Stimulated activated naive CD4-positive, alpha-beta T cell treated with Interleukin-2 at 50 U/mL for 16 hours (primary cell): Measurements from ENCODE around the gene TMEM154.

Source experiments
- DNase-seq: peaks from one replicate; lab custom pipeline; 2025; lab: John Stamatoyannopoulos, UW

Gene TMEM154

GRCh38 chr4:152693871-152694270, 14.1 kb upstream of the TMEM154 start:
- DNase-seq: no peak

GRCh38 chr4:152691761-152692160, 12.0 kb upstream of the TMEM154 start:
- DNase-seq: no peak

GRCh38 chr4:152690706-152691651, 11.2 kb upstream of the TMEM154 start:
- no peak for DNase-seq

- DNase-seq: no peak
Observed at GRCh38 chr4:152689615-152690501, 10.1 kb upstream of the TMEM154 start.

- no peak for DNase-seq
Observed at GRCh38 chr4:152687974-152688599, 8.3 kb upstream of the TMEM154 start.

GRCh38 chr4:152686452-152687013, 6.7 kb upstream of the TMEM154 start:
- DNase-seq: no peak

- no peak for DNase-seq
Observed at GRCh38 chr4:152684587-152684986, 4.8 kb upstream of the TMEM154 start.

GRCh38 chr4:152684007-152684406, 4.2 kb upstream of the TMEM154 start:
- DNase-seq: no peak

GRCh38 chr4:152682143-152682941, 2.5 kb upstream of the TMEM154 start:
- no peak for DNase-seq

- no peak for DNase-seq
Observed at GRCh38 chr4:152680988-152681603, 1.3 kb upstream of the TMEM154 start.

GRCh38 chr4:152678841-152679240, 956 bp downstream of the TMEM154 start:
- DNase-seq: no peak

- no peak for DNase-seq
Observed at GRCh38 chr4:152677117-152677516, 2.7 kb downstream of the TMEM154 start.

GRCh38 chr4:152676052-152676854, 3.5 kb downstream of the TMEM154 start:
- DNase-seq: no peak

- no peak for DNase-seq
Observed at GRCh38 chr4:152674359-152674758, 5.4 kb downstream of the TMEM154 start.

GRCh38 chr4:152673489-152673888, 6.3 kb downstream of the TMEM154 start:
- no peak for DNase-seq

GRCh38 chr4:152672206-152673092, 7.3 kb downstream of the TMEM154 start:
- DNase-seq: no peak

GRCh38 chr4:152668338-152668964, 11.3 kb downstream of the TMEM154 start:
- DNase-seq: no peak

- DNase-seq: no peak
Observed at GRCh38 chr4:152667781-152668180, 12.0 kb downstream of the TMEM154 start.
